ENCODE results near the gene GRIA3. TPM values are rescaled to one million over a fixed set of nuclear protein-coding genes. Genes with fewer than 3 reads are reported as not detected.

The GRIA3 gene
- total RNA-seq, 2 experiments from 2014 or later: not detected

DNA sequence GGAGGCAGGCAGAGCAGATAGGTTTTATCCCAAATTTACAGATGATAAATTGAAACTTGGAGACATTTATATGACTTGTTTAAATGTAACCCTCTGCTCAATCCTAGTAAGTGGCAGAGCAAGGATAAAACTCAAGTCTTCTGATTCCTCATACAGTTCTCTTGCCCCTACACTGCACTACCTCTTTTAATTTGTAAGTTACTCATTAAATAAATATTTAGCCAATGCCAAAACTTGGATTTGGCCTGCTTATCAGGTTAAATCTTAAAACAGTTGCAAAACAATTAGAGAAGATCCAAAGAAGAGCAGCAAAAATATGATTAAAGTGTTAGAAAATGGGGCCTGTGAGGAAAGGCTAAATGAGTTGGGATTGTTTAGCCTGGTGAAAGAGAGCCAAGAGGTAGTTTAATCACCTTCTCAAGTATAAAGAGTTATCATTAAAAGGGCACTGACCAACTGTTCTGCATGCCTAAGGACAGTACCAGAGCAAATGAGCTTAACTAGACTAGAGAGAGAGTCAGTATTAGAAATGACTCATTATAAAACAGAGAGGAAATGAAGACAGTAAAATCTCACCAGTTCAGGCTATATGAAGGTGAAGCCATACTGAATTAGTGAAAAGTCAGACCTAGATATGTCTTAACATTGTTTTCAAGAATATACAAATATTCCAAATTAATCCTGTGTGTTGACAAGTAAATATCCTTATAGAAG is 146.3 kb downstream of the GRIA3 start:
- Mint-ChIP-seq H3K36me3 (ENCODE audit: low read depth) (no peaks in the 10 kb centered on the region), H3K27ac (no peak overlapping the region), H3K9me3 (ENCODE audit: low read depth) (no peaks in the 10 kb centered on the region), H3K4me1 (no peaks in the 10 kb centered on the region), H3K27me3 (peaks cover 1% of the 10 kb centered on the region), H3K4me3 (no peak overlapping the region)
- ATAC-seq (no peak), DNase-seq (no peak)
- intact Hi-C loops (cut with DNase I, micrococcal nuclease): no loop called here
- ChIA-PET CTCF (no interaction called here), POLR2A (no interaction called here)

DNA sequence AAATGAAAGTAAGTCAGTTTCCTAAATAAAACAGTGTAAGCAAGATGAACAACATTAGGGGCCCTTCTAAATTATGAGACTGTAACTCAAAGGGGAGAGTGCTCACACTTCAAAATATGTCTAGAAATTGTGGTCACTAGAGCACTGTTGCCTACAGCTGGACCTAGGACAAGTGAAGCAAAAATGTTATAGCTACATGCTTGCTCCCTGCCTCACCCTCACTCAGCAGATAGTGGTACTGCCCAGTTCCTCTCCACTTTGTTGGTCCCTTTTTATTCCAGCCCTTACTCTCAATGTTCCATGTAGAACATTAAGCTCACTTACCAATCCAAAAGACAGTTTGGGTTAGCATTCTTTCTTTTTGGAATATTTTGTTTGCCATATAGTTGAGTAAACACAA is 147.3 kb downstream of the GRIA3 start:
- ChIA-PET CTCF (interaction anchor here (0.6 kb wide), 1 partner anchor 309 kb away, joined by 3 read pairs; no protein-coding TSS in a partner anchor), POLR2A (no interaction called here)
- intact Hi-C loops (cut with DNase I, micrococcal nuclease): no loop called here
- ATAC-seq (no peak), DNase-seq (no peak)
- H3K27ac Mint-ChIP-seq: no peak overlapping the region
- peaks cover 1% of the 10 kb centered on the region for H3K27me3 Mint-ChIP-seq
- no peak overlapping the region for H3K4me3 Mint-ChIP-seq
- no peaks in the 10 kb centered on the region for H3K4me1 Mint-ChIP-seq
- no peaks in the 10 kb centered on the region for H3K9me3 Mint-ChIP-seq (ENCODE audit: low read depth)
- H3K36me3 Mint-ChIP-seq (ENCODE audit: low read depth): no peaks in the 10 kb centered on the region

DNA sequence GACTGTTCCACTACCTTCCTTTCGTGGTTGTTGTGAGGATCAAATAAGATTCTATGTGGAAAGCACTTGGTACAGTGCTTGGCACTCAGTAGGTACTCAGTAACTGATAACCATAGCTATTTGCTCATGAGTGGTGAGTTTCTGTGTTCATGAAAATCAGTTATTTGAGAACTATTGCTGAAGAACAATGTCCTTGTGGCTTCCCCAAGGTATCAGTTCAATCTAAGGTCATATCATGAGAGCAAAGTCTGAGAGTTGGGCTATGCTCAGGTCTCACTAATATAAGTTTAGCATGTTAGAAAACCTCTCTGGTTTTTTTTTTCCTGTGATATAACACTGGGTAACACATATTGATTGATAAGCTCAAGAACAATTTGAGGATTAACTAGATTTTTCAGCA is 147.8 kb downstream of the GRIA3 start:
- no peaks in the 10 kb centered on the region for H3K27me3 Mint-ChIP-seq
- no peaks in the 10 kb centered on the region for H3K36me3 Mint-ChIP-seq (ENCODE audit: low read depth)
- ChIA-PET CTCF (interaction anchor here (0.6 kb wide), 1 partner anchor 310 kb away, joined by 3 read pairs; no protein-coding TSS in a partner anchor), POLR2A (no interaction called here)
- no peaks in the 10 kb centered on the region for H3K9me3 Mint-ChIP-seq (ENCODE audit: low read depth)
- no peaks in the 10 kb centered on the region for H3K4me1 Mint-ChIP-seq
- no peak for ATAC-seq
- intact Hi-C loops (cut with DNase I, micrococcal nuclease): no loop called here
- H3K27ac Mint-ChIP-seq: no peak overlapping the region
- H3K4me3 Mint-ChIP-seq: no peak overlapping the region
- no peak for DNase-seq

DNA sequence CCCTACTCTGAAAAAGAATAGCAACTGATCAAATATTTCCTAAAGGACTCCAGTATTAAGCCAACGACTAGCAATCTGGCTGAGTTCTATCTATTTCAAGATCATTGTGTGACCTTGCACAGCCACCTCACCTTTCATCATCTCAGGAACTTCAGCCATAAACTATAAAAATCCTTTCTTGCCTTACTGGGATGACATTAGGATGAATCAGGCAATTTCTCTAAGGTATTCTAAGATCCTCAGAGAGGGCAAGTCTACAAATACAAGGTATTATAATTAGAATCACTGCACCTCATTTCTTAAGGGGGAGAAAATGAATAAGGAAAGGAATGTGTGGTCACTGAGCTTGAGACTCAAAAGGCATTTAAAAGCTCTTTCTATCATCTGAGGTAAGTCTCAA is 152.6 kb downstream of the GRIA3 start:
- ChIA-PET CTCF (no interaction called here), POLR2A (no interaction called here)
- H3K4me1 Mint-ChIP-seq: no peaks in the 10 kb centered on the region

DNA sequence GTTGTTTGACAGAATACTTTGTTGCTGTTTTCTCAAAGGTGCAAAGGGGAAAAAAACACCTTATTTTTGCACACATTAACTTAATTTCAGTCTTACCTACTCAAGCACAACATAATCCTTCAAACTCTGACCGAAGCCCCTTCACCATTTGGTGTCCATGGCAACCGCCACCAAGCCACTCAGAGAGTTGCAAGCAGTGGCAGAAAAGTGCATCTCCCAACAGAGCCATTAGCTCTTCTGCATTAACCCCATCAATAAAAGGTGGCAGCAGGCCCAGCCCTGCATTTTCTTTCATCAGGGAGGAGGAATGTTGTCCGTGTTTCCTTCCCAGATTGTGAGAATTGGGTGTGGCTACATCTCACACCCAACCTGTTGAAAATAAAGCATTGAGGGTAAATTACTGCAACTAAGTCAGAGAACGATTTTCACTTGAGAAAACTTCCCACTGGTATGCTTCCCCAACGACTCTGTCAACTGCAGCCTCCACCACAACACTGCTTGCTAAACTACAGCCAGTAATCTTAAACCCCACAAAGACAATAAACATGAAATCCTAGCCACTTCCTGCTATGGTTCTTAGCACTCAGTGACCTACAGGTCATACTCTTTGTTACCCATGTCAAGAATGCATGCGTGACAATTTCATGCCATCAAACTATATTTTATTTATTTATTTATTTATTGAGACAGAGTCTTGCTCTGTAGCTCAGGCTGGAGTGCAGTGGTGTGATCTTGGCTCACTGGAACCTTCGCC is 154.0 kb downstream of the GRIA3 start:
- H3K4me3 Mint-ChIP-seq: no peak overlapping the region
- H3K36me3 Mint-ChIP-seq (ENCODE audit: low read depth): no peaks in the 10 kb centered on the region
- no peaks in the 10 kb centered on the region for H3K27me3 Mint-ChIP-seq
- no peak for ATAC-seq
- H3K27ac Mint-ChIP-seq: no peak overlapping the region
- no peak for DNase-seq
- H3K4me1 Mint-ChIP-seq: no peaks in the 10 kb centered on the region
- CTCF ChIA-PET: no interaction called here
- POLR2A ChIA-PET: no interaction called here
- intact Hi-C loops (cut with DNase I, micrococcal nuclease): no loop called here
- no peaks in the 10 kb centered on the region for H3K9me3 Mint-ChIP-seq (ENCODE audit: low read depth)

More for the DNA sequence above, 152.6 kb downstream of the GRIA3 start:
- no peaks in the 10 kb centered on the region for H3K9me3 Mint-ChIP-seq (ENCODE audit: low read depth)
- no peak overlapping the region for H3K4me3 Mint-ChIP-seq
- intact Hi-C loops (cut with DNase I, micrococcal nuclease): no loop called here
- H3K27ac Mint-ChIP-seq: no peak overlapping the region
- no peak for ATAC-seq
- no peaks in the 10 kb centered on the region for H3K27me3 Mint-ChIP-seq
- no peaks in the 10 kb centered on the region for H3K36me3 Mint-ChIP-seq (ENCODE audit: low read depth)
- DNase-seq: no peak

DNA sequence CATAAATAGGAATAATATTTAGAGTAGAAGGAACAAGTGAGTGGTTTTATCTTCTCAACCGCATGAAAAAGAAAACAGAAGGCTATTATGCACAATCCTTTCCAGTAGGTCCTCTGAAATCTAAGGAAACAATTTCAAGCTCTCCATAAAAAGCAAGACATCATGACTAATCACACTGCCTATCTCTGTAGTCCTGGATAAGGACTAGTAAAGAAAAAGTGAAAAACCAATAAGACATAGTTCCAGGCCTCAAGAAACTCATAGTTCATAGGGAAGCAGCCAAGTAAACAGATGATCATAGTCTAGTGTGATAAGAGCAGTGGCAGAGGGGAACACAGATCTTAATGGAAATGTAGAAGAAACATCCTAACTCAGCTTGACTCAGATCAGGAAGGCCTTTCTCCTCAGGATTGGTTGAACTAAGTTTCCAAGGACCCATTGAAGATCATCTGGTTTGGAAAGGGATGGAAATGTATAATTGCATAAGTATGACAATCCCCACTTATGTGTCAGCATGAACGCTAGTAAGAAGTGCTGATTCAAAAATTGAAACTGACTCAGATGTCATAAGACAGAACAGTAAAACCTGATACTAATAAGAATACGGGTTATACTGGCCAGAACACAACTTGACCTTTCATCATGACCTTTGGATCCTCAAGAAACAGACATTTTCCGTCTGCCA is 155.3 kb downstream of the GRIA3 start:
- ChIA-PET POLR2A (no interaction called here), CTCF (no interaction called here)
- Mint-ChIP-seq H3K27ac (no peak overlapping the region), H3K4me3 (no peak overlapping the region), H3K27me3 (no peaks in the 10 kb centered on the region), H3K36me3 (ENCODE audit: low read depth) (no peaks in the 10 kb centered on the region), H3K9me3 (ENCODE audit: low read depth) (no peaks in the 10 kb centered on the region), H3K4me1 (no peaks in the 10 kb centered on the region)
- intact Hi-C loops (cut with DNase I, micrococcal nuclease): no loop called here
- ATAC-seq (no peak), DNase-seq (no peak)

DNA sequence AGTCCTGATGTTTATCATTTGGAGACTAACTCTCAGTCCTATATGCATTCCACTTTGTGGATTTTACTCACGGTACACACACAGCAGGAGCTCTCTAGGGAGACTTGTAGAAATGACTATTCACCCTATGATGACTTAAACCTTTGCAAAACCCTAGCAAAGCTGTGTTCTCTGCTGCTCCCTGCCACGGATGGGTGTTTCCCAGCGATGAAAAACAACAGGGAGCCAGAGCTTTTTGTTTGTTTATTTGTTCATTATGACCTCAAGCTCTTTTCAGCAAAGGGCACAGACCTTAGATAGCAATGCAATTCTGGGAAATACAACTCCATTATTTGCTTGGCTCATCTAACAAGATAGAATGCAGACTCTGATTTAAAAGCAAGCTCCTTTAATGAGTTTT is 156.6 kb downstream of the GRIA3 start:
- no peaks in the 10 kb centered on the region for H3K27me3 Mint-ChIP-seq
- H3K4me3 Mint-ChIP-seq: no peak overlapping the region
- ATAC-seq: no peak

DNA sequence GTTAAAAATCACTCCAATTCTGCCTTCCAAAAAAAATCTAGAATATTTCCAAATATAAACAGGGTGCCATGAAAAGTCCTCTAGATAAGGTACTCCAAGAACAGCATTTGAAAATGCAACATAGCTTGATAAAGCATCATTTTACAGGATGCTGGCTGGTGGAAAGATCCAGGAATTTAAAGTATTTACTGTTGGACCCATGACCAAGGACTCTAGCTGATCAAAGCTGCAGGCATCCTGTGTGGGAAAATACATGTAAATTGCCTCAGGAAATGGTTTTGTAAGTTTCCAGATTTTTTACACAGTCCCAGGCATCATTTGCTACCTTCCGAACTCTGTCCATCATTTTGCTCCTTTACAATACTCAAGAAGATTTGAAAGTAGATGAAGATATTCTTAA is 164.4 kb downstream of the GRIA3 start:
- Mint-ChIP-seq H3K4me1 (no peaks in the 10 kb centered on the region), H3K4me3 (no peak overlapping the region), H3K27me3 (no peaks in the 10 kb centered on the region), H3K9me3 (ENCODE audit: low read depth) (no peaks in the 10 kb centered on the region), H3K27ac (no peak overlapping the region), H3K36me3 (ENCODE audit: low read depth) (no peaks in the 10 kb centered on the region)
- ATAC-seq: no peak
- no peak for DNase-seq
- ChIA-PET CTCF (no interaction called here), POLR2A (no interaction called here)
- intact Hi-C loops (cut with DNase I, micrococcal nuclease): no loop called here

More for the DNA sequence above, 156.6 kb downstream of the GRIA3 start:
- Mint-ChIP-seq H3K9me3 (ENCODE audit: low read depth) (no peaks in the 10 kb centered on the region), H3K4me1 (no peaks in the 10 kb centered on the region), H3K27ac (no peak overlapping the region), H3K36me3 (ENCODE audit: low read depth) (no peaks in the 10 kb centered on the region)
- intact Hi-C loops (cut with DNase I, micrococcal nuclease): no loop called here
- DNase-seq: no peak
- POLR2A ChIA-PET: no interaction called here
- CTCF ChIA-PET: no interaction called here

DNA sequence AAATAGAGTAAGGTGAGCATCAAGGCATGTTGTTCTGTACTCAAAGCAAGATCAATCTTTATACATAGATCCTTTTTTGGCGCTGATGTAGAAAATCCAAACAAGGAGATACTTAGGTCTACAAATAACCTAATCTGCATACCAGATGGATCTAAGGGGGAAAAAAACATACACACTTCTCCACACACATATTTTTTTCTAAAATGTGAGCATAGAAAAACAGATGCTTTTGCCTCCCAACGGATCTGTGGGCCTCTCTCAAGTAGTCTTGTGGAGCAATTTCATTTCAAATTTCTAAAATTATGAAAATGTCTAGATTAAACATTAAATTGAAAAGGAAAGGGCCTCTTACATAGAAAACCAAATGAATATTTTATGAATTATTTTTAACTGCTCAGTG is 166.1 kb downstream of the GRIA3 start:
- no peak for ATAC-seq
- ChIA-PET CTCF (interaction anchor here (0.9 kb wide), 1 partner anchor 14 kb away, joined by 3 read pairs; no protein-coding TSS in a partner anchor), POLR2A (no interaction called here)
- no peaks in the 10 kb centered on the region for H3K4me1 Mint-ChIP-seq
- no peak overlapping the region for H3K4me3 Mint-ChIP-seq
- H3K36me3 Mint-ChIP-seq (ENCODE audit: low read depth): no peaks in the 10 kb centered on the region
- no peak for DNase-seq
- H3K27ac Mint-ChIP-seq: no peak overlapping the region
- no peaks in the 10 kb centered on the region for H3K27me3 Mint-ChIP-seq
- intact Hi-C loops (cut with DNase I, micrococcal nuclease): no loop called here
- H3K9me3 Mint-ChIP-seq (ENCODE audit: low read depth): no peaks in the 10 kb centered on the region

DNA sequence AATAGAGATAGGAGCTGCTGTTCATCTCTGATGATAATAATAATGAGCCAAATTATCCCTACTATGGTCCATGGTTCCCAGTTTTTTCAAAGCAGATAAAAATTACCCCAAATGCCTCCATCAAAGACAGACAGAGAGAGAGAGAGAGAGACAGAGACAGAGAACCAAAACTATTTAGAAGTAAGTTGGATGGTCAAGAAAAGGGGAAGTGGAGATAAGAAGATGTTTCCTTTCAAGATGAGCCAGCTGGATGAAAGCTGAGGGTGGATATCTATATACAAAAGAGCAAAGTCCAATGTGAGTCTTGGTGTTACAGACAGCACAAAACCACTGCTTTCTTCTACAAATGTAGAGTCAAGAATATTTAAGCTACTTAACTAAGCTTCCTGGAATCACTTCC is 173.9 kb downstream of the GRIA3 start:
- Mint-ChIP-seq H3K9me3 (ENCODE audit: low read depth) (no peaks in the 10 kb centered on the region), H3K27ac (no peak overlapping the region), H3K27me3 (no peaks in the 10 kb centered on the region), H3K4me1 (no peaks in the 10 kb centered on the region), H3K36me3 (ENCODE audit: low read depth) (no peaks in the 10 kb centered on the region), H3K4me3 (no peak overlapping the region)
- POLR2A ChIA-PET: no interaction called here
- CTCF ChIA-PET: no interaction called here
- DNase-seq (no peak), ATAC-seq (no peak)
- intact Hi-C loops (cut with DNase I, micrococcal nuclease): no loop called here

DNA sequence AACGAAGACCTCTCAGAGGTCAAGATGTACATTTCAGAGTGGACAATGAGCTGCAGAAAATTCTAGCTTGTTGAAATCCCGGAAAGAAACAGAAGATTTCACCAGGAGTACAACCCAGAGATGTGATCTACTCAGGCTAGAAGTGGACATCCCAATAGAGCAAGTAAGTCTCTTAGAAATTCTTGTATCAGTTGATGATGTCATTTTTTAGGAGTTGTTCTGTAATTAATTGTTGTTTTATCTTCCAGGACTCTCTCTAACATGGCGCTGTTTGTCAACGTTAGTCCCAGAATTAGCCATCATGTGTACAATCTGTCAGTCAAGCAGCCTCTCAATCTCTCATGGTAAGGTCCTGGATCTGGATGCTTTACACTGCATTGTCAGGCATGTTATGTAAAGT is 174.4 kb downstream of the GRIA3 start:
- CTCF ChIA-PET: no interaction called here

DNA sequence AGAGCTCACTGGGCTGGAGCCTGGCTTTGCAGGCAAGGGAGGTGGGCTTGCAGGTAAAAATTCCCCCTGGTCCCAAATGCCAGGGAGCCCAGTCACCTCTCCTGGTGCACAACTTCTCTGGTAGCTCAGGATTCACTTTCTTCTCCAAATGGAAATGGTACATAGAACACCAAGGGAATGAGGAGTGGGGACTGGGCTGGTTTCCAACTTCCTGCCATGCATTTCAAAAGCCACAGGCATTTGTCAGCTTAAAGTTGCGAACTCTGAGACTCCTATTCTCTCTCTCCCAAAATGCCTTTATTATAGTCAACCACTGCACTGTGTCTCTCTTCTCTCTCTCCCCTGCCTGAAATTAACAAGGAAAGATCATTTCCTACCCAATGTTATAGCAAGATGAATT is 177.3 kb downstream of the GRIA3 start:
- H3K4me1 Mint-ChIP-seq: no peaks in the 10 kb centered on the region
- POLR2A ChIA-PET: no interaction called here
- no peaks in the 10 kb centered on the region for H3K9me3 Mint-ChIP-seq (ENCODE audit: low read depth)
- no peak overlapping the region for H3K27ac Mint-ChIP-seq
- no peaks in the 10 kb centered on the region for H3K27me3 Mint-ChIP-seq
- intact Hi-C loops (cut with DNase I, micrococcal nuclease): no loop called here
- no peak overlapping the region for H3K4me3 Mint-ChIP-seq
- DNase-seq: no peak
- no peak for ATAC-seq
- CTCF ChIA-PET: no interaction called here
- no peaks in the 10 kb centered on the region for H3K36me3 Mint-ChIP-seq (ENCODE audit: low read depth)

More for the DNA sequence above, 174.4 kb downstream of the GRIA3 start:
- no peak for DNase-seq
- no peak overlapping the region for H3K4me3 Mint-ChIP-seq
- no peaks in the 10 kb centered on the region for H3K36me3 Mint-ChIP-seq (ENCODE audit: low read depth)
- ATAC-seq: no peak
- no peaks in the 10 kb centered on the region for H3K9me3 Mint-ChIP-seq (ENCODE audit: low read depth)
- no peak overlapping the region for H3K27ac Mint-ChIP-seq
- no peaks in the 10 kb centered on the region for H3K4me1 Mint-ChIP-seq
- intact Hi-C loops (cut with DNase I, micrococcal nuclease): no loop called here
- no peaks in the 10 kb centered on the region for H3K27me3 Mint-ChIP-seq
- POLR2A ChIA-PET: no interaction called here

Data from activated CD4-positive, alpha-beta T cell treated with anti-CD3 and anti-CD28 coated beads for 36 hours (primary cell).